Activated CD4-positive, alpha-beta T cell treated with anti-CD3 and anti-CD28 coated beads for 24 hours (primary cell): Measurements from ENCODE around the gene MMP17.

Experiments used
- DNase-seq, 2 donors: peaks; one replicate each; pipeline ENCODE4 v3.0.0-alpha.2; 2020; ENCODE audit warnings: low read depth in 2 of 2

The MMP17 gene

GRCh38 chr12:131827961-131828534 lies at the start of gene MMP17:
TSS of gene MMP17 (plus strand) at chr12:131828393. CDS start at chr12:131828495, 102 bp downstream.
- DNase-seq: no peak

GRCh38 chr12:131779027-131779426 lies 49.2 kb upstream of the MMP17 start:
- DNase-seq: no peak

- DNase-seq: no peak
These were observed 46.1 kb upstream of the MMP17 start for GRCh38 chr12:131782061-131782460.

- no peak for DNase-seq
These were observed 44.2 kb upstream of the MMP17 start for GRCh38 chr12:131783915-131784541.

- no peak for DNase-seq
These were observed 43.1 kb upstream of the MMP17 start for GRCh38 chr12:131784909-131785762.

- DNase-seq: no peak
These were observed 42.3 kb upstream of the MMP17 start for GRCh38 chr12:131785763-131786330.

- DNase-seq: no peak
These were observed 41.9 kb upstream of the MMP17 start for GRCh38 chr12:131786331-131786730.

- DNase-seq: no peak
These were observed 41.0 kb upstream of the MMP17 start for GRCh38 chr12:131787143-131787660.

GRCh38 chr12:131788070-131788469 lies 40.1 kb upstream of the MMP17 start:
- DNase-seq: no peak

- no peak for DNase-seq
These were observed 38.6 kb upstream of the MMP17 start for GRCh38 chr12:131789638-131790037.

- no peak for DNase-seq
These were observed 34.8 kb upstream of the MMP17 start for GRCh38 chr12:131793243-131794022.

- no peak for DNase-seq
These were observed 34.1 kb upstream of the MMP17 start for GRCh38 chr12:131794061-131794460.

- no peak for DNase-seq
These were observed 33.6 kb upstream of the MMP17 start for GRCh38 chr12:131794573-131794972.

GRCh38 chr12:131795064-131795463 lies 33.1 kb upstream of the MMP17 start:
- no peak for DNase-seq

GRCh38 chr12:131795690-131796410 lies 32.3 kb upstream of the MMP17 start:
- DNase-seq: no peak

- no peak for DNase-seq
These were observed 31.8 kb upstream of the MMP17 start for GRCh38 chr12:131796411-131796736.

- DNase-seq: no peak
These were observed 31.2 kb upstream of the MMP17 start for GRCh38 chr12:131796754-131797587.

- DNase-seq: no peak
These were observed 30.6 kb upstream of the MMP17 start for GRCh38 chr12:131797588-131797934.

GRCh38 chr12:131799195-131799594 lies 29.0 kb upstream of the MMP17 start:
- no peak for DNase-seq
